ENCODE measurements around the gene MZF1. TPM values are rescaled to one million over a fixed set of nuclear protein-coding genes. Genes with fewer than 3 reads are reported as not detected.

The MZF1 gene
- total RNA-seq, 1 donor from 2014 or later = 23.1 TPM

GRCh38 chr19:58570770-58571574 is 2.2 kb downstream of the MZF1 start:
- DNase-seq (ENCODE audit: extremely low read depth, low read depth, low spot score) = no peak

GRCh38 chr19:58569943-58570670 is 3.0 kb downstream of the MZF1 start:
- DNase-seq (ENCODE audit: extremely low read depth, low read depth, low spot score) = no peak

GRCh38 chr19:58569191-58569942 is 3.8 kb downstream of the MZF1 start:
- no peak for DNase-seq (ENCODE audit: extremely low read depth, low read depth, low spot score)

GRCh38 chr19:58568453-58569130 is 4.5 kb downstream of the MZF1 start:
- DNase-seq (ENCODE audit: extremely low read depth, low read depth, low spot score) = no peak

GRCh38 chr19:58566989-58567388 is 6.1 kb downstream of the MZF1 start:
- DNase-seq (ENCODE audit: extremely low read depth, low read depth, low spot score) = no peak

- DNase-seq (ENCODE audit: extremely low read depth, low read depth, low spot score) = no peak
These were observed 9.3 kb downstream of the MZF1 start for GRCh38 chr19:58563823-58564222.

GRCh38 chr19:58563034-58563573 is 10.0 kb downstream of the MZF1 start:
- no peak for DNase-seq (ENCODE audit: extremely low read depth, low read depth, low spot score)

- DNase-seq (ENCODE audit: extremely low read depth, low read depth, low spot score) = no peak
These were observed 10.8 kb downstream of the MZF1 start for GRCh38 chr19:58562122-58563033.

- DNase-seq (ENCODE audit: extremely low read depth, low read depth, low spot score) = no peak
These were observed 11.6 kb downstream of the MZF1 start for GRCh38 chr19:58561373-58562121.

GRCh38 chr19:58560921-58561320 is 12.2 kb downstream of the MZF1 start:
- no peak for DNase-seq (ENCODE audit: extremely low read depth, low read depth, low spot score)

GRCh38 chr19:58560007-58560887 is 12.9 kb downstream of the MZF1 start:
- DNase-seq (ENCODE audit: extremely low read depth, low read depth, low spot score) = no peak

- no peak for DNase-seq (ENCODE audit: extremely low read depth, low read depth, low spot score)
These were observed 13.7 kb downstream of the MZF1 start for GRCh38 chr19:58559275-58560006.

- peak; percentile 82 for DNase-seq (ENCODE audit: extremely low read depth, low read depth, low spot score)
These were observed 14.4 kb downstream of the MZF1 start for GRCh38 chr19:58558623-58559274.

- no peak for DNase-seq (ENCODE audit: extremely low read depth, low read depth, low spot score)
These were observed 15.0 kb downstream of the MZF1 start, which contains the start of gene UBE2M for GRCh38 chr19:58558066-58558622. TSS of gene UBE2M (minus strand) at chr19:58558611. CDS start at chr19:58558381, 230 bp downstream.

- no peak for DNase-seq (ENCODE audit: extremely low read depth, low read depth, low spot score)
These were observed 15.7 kb downstream of the MZF1 start for GRCh38 chr19:58557221-58558065.
